Right kidney (tissue), 1 donor: ENCODE data around the gene GJA4.
"Not testable (repeated sequence)": the region's sequence is repeated elsewhere in the genome, so short reads cannot be mapped to it uniquely, and the experiment has no call there.

Experiments
- DNase-seq: peaks from one replicate; pipeline ENCODE4 v3.0.0-alpha.2; 2016

The GJA4 gene

GRCh38 chr1:34790985-34791384 is 1.8 kb upstream of the GJA4 start:
- DNase-seq: no peak

GRCh38 chr1:34792424-34792823 is 375 bp upstream of the GJA4 start:
- no peak for DNase-seq

- DNase-seq: no peak
Measured at GRCh38 chr1:34794001-34794789, 1.4 kb downstream of the GJA4 start.

- DNase-seq: no peak
Measured at GRCh38 chr1:34794790-34795180, 2.0 kb downstream of the GJA4 start.

- DNase-seq: no peak
Measured at GRCh38 chr1:34795916-34796315, 3.1 kb downstream of the GJA4 start.

- no peak for DNase-seq
Measured at GRCh38 chr1:34796990-34797389, 4.2 kb downstream of the GJA4 start.

GRCh38 chr1:34800214-34800613 is 7.4 kb downstream of the GJA4 start:
- no peak for DNase-seq

- DNase-seq: no peak
Measured at GRCh38 chr1:34803770-34804169, 11.0 kb downstream of the GJA4 start.

GRCh38 chr1:34806396-34806795 is 13.6 kb downstream of the GJA4 start:
- no peak for DNase-seq

GRCh38 chr1:34808051-34808810 is 15.4 kb downstream of the GJA4 start:
- DNase-seq: no peak

GRCh38 chr1:34810781-34811180 is 18.0 kb downstream of the GJA4 start:
- not testable (repeated sequence) for DNase-seq

- DNase-seq: no peak
Measured at GRCh38 chr1:34816332-34816731, 23.5 kb downstream of the GJA4 start.

GRCh38 chr1:34816778-34817177 is 24.0 kb downstream of the GJA4 start:
- no peak for DNase-seq

GRCh38 chr1:34818862-34819261 is 26.1 kb downstream of the GJA4 start:
- DNase-seq: not testable (repeated sequence)

GRCh38 chr1:34822202-34822601 is 29.4 kb downstream of the GJA4 start:
- DNase-seq: no peak

- DNase-seq: no peak
Measured at GRCh38 chr1:34824817-34825454, 32.1 kb downstream of the GJA4 start.

GRCh38 chr1:34825455-34826091 is 32.8 kb downstream of the GJA4 start:
- DNase-seq: no peak

GRCh38 chr1:34827341-34827941 is 34.6 kb downstream of the GJA4 start:
- no peak for DNase-seq

GRCh38 chr1:34828611-34829010 is 35.8 kb downstream of the GJA4 start:
- DNase-seq: no peak

- no peak for DNase-seq
Measured at GRCh38 chr1:34829250-34829649, 36.5 kb downstream of the GJA4 start.

- no peak for DNase-seq
Measured at GRCh38 chr1:34831721-34832246, 39.0 kb downstream of the GJA4 start.

GRCh38 chr1:34833711-34834110 is 40.9 kb downstream of the GJA4 start:
- no peak for DNase-seq
